ENCODE measurements around the gene DVL2.

The DVL2 gene

DNA sequence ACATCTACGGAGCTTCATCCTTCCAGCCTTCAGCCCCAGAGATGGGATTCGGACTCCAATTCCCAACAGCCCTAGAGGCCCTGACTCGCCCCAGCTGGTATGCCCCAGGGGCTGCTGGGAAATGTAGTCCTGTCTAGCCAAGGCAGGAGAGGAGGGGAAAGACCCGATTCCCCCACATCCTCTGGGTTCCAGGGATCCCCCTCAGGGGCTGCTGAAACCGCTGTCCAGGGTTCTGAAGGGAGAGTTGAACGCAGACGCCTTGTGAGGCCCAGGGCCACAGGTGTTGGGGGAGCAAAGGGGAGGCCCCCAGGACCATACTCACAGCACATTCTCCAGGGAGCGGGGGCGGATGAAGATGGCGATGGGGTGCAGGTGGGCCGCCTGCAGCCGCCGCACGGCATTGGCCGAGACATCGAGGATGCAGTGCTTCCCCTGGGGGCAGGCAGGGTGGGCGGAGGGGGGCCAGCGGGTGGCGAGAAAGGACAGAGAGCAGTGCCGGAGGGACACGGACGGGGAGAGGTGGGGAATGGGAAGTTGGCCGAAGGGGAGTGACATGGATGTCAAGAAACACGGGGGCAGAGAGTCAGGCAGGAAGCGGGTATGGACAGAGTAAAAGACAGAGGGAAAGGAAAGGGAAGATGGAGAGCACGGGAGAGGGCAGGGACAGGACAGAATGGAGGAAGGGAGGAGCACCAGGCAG is 42.6 kb downstream of the DVL2 start:
- TF ChIP-seq CTCF (conservative IDR thresholded peaks at IDR 0.05; ENCODE audit: low read depth, low read length), result no peak
- H3K4me1 ChIP-seq (ENCODE audit: low read depth, poor library complexity, severe bottlenecking), result no peaks in the 10 kb centered on the region
- H3K27ac ChIP-seq, result no peak overlapping the region
- no peak overlapping the region for H3K4me2 ChIP-seq
- no peaks in the 10 kb centered on the region for H3K27me3 ChIP-seq (ENCODE audit: insufficient read depth, low read depth)
- H3K79me2 ChIP-seq (ENCODE audit: insufficient read depth, low read depth), result no peaks in the 10 kb centered on the region
- H3K4me3 ChIP-seq (IDR thresholded peaks at IDR 0.05; ENCODE audit: insufficient read depth, low read depth, low read length), result no peak overlapping the region
- H4K20me1 ChIP-seq (ENCODE audit: insufficient read depth), result no peaks in the 10 kb centered on the region
- H3K36me3 ChIP-seq (ENCODE audit: insufficient read depth), result no peaks in the 10 kb centered on the region
- no peak overlapping the region for H2AFZ ChIP-seq (ENCODE audit: low read depth)
- no peak overlapping the region for H3K9ac ChIP-seq

- Histone ChIP-seq H3K4me3 (IDR thresholded peaks at IDR 0.05; ENCODE audit: insufficient read depth, low read depth, low read length) (no peak overlapping the region), H3K36me3 (ENCODE audit: insufficient read depth) (no peaks in the 10 kb centered on the region), H3K27ac (no peak overlapping the region), H3K4me1 (ENCODE audit: low read depth, poor library complexity, severe bottlenecking) (no peaks in the 10 kb centered on the region), H3K27me3 (ENCODE audit: insufficient read depth, low read depth) (no peaks in the 10 kb centered on the region), H4K20me1 (ENCODE audit: insufficient read depth) (no peaks in the 10 kb centered on the region), H2AFZ (ENCODE audit: low read depth) (no peak overlapping the region), H3K4me2 (no peak overlapping the region), H3K9ac (no peak overlapping the region), H3K79me2 (ENCODE audit: insufficient read depth, low read depth) (no peaks in the 10 kb centered on the region)
- TF ChIP-seq CTCF (conservative IDR thresholded peaks at IDR 0.05; ENCODE audit: low read depth, low read length), result no peak
These were observed 43.2 kb downstream of the DVL2 start for GRCh38 chr17:7191069-7191468.

DNA sequence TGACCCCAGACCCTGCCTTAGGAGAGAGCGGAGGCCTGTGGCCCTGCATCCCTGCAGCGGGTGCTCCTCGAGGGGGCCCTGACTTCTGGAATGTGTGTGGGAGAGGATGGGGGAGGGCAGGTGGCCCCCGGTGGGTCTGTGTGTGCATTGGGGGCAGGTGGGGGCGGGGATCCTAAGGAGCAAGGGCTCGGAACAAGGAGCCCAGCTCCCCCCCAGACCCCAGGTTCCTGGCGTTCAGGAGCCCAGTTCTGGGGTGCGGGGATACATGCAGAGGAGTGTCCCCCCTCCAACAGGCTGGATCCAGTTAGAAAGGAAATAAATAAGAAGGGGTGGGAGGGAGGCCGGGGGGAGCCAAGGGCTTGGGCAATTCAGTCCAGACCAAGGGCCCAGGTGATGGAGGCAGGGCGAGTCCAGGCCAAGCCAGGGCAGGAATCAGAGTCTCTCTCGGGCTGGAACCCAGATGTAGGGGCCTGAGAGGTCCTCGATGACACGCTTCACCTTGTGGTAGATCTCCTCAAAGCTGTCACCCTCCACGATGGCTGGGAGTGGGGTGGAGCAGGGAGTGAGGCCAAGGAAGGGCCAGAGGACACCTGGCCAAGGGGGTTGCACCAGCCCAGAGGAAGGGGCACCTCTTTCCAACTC is 43.9 kb downstream of the DVL2 start:
- Histone ChIP-seq H3K27me3 (ENCODE audit: insufficient read depth, low read depth) (no peaks in the 10 kb centered on the region), H3K9ac (no peak overlapping the region), H3K4me1 (ENCODE audit: low read depth, poor library complexity, severe bottlenecking) (no peaks in the 10 kb centered on the region), H3K79me2 (ENCODE audit: insufficient read depth, low read depth) (no peaks in the 10 kb centered on the region), H4K20me1 (ENCODE audit: insufficient read depth) (no peaks in the 10 kb centered on the region), H3K4me2 (no peak overlapping the region), H3K4me3 (IDR thresholded peaks at IDR 0.05; ENCODE audit: insufficient read depth, low read depth, low read length) (no peak overlapping the region), H3K27ac (no peak overlapping the region), H2AFZ (ENCODE audit: low read depth) (no peak overlapping the region), H3K36me3 (ENCODE audit: insufficient read depth) (no peaks in the 10 kb centered on the region)
- no peak for TF ChIP-seq CTCF (conservative IDR thresholded peaks at IDR 0.05; ENCODE audit: low read depth, low read length)

- Histone ChIP-seq H3K9ac (no peak overlapping the region), H4K20me1 (ENCODE audit: insufficient read depth) (no peaks in the 10 kb centered on the region), H2AFZ (ENCODE audit: low read depth) (no peak overlapping the region), H3K4me2 (no peak overlapping the region), H3K4me3 (IDR thresholded peaks at IDR 0.05; ENCODE audit: insufficient read depth, low read depth, low read length) (no peak overlapping the region), H3K36me3 (ENCODE audit: insufficient read depth) (no peaks in the 10 kb centered on the region), H3K27ac (no peak overlapping the region), H3K4me1 (ENCODE audit: low read depth, poor library complexity, severe bottlenecking) (no peaks in the 10 kb centered on the region), H3K79me2 (ENCODE audit: insufficient read depth, low read depth) (no peaks in the 10 kb centered on the region), H3K27me3 (ENCODE audit: insufficient read depth, low read depth) (no peaks in the 10 kb centered on the region)
- no peak for TF ChIP-seq CTCF (conservative IDR thresholded peaks at IDR 0.05; ENCODE audit: low read depth, low read length)
These were observed 48.1 kb downstream of the DVL2 start for GRCh38 chr17:7186241-7186640.

Data from KMS-11 (cell line).